Fibroblast of lung (primary cell): ENCODE data around the gene DDR1. TPM values are rescaled to one million over a fixed set of nuclear protein-coding genes. Genes with fewer than 3 reads are reported as not detected.

Experiments
- DNase-seq, 2 donors: peaks; one replicate each; pipeline versions ENCODE4 v3.0.0 to v3.0.0-alpha.2; 2010; ENCODE audit warnings: low read depth in 2 of 2
- H2AFZ ChIP-seq: 2 replicates; pipeline ENCODE4 v1.5.1; 2012; ENCODE audit warnings: low read length, control low read depth, inconsistent platforms
- H3K27ac ChIP-seq: 2 replicates; pipeline ENCODE4 v1.5.1; 2011; ENCODE audit warnings: low read length, control low read depth; ENCODE audit not compliant: insufficient read depth
- H3K27me3 ChIP-seq: 2 replicates; pipeline ENCODE4 v1.5.1; 2011; ENCODE audit warnings: mild to moderate bottlenecking, low read length; ENCODE audit not compliant: control insufficient read depth, insufficient read depth
- H3K36me3 ChIP-seq: 2 replicates; pipeline ENCODE4 v1.5.1; 2011; ENCODE audit warnings: low read length; ENCODE audit not compliant: control insufficient read depth, insufficient read depth
- H3K4me1 ChIP-seq: 2 replicates; pipeline ENCODE4 v1.5.1; 2011; ENCODE audit warnings: low read length; ENCODE audit not compliant: control insufficient read depth, insufficient read depth; ENCODE audit errors: extremely low read depth
- H3K4me2 ChIP-seq: 2 replicates; pipeline ENCODE4 v1.5.1; 2011; ENCODE audit warnings: low read length, control low read depth; ENCODE audit not compliant: insufficient read depth; ENCODE audit errors: extremely low read depth
- H3K4me3 ChIP-seq, 4 experiments: fragments of 200-600 bp in 1 of 4; sonication (generic) in 1 of 4; replicated peaks in 1 of 4; 2 replicates each; pipeline ENCODE4 v1.5.1; 2011 to 2016; ENCODE audit warnings: low read length in 4 of 4, low read depth in 3 of 4, mild to moderate bottlenecking in 3 of 4, control low read depth in 2 of 4, inconsistent platforms in 1 of 4, mixed read lengths in 1 of 4; ENCODE audit not compliant: insufficient read depth in 1 of 4; ENCODE audit errors: control extremely low read depth in 1 of 4
- H3K79me2 ChIP-seq: 2 replicates; pipeline ENCODE4 v1.5.1; 2012; ENCODE audit warnings: mild to moderate bottlenecking, low read length, inconsistent platforms; ENCODE audit not compliant: control insufficient read depth, insufficient read depth
- H3K9ac ChIP-seq: 2 replicates; pipeline ENCODE4 v1.5.1; 2011; ENCODE audit warnings: mild to moderate bottlenecking, low read length, control low read depth; ENCODE audit not compliant: insufficient read depth
- H3K9me3 ChIP-seq: 2 replicates; pipeline ENCODE4 v1.5.1; 2012; ENCODE audit warnings: low read depth, low read length; ENCODE audit not compliant: control insufficient read depth, insufficient read depth
- H4K20me1 ChIP-seq: 2 replicates; pipeline ENCODE4 v1.5.1; 2011; ENCODE audit warnings: low read length; ENCODE audit not compliant: control insufficient read depth, insufficient read depth; ENCODE audit errors: extremely low read depth
- EZH2 ChIP-seq: IDR thresholded peaks from 2 replicates; pipeline ENCODE4 v1.5.1; 2012; ENCODE audit warnings: low read length, control low read depth, mild to moderate bottlenecking; ENCODE audit errors: missing control alignments
- polyA plus RNA-seq, 2 donors: library from polyadenylated mRNA; depleted of rRNA in 1 of 2; stranded (reverse) in 1 of 2; unstranded in 1 of 2; fragments of >200 nt; gene quantifications; 2 replicates each; pipeline ENCODE4 v1.2.1, GENCODE V29; 2011 to 2012; ENCODE audit warnings: missing spikeins in 1 of 2
- total RNA-seq: library from RNA; depleted of rRNA; stranded (reverse); fragments of >200 nt; gene quantifications from 2 replicates; pipeline ENCODE4 v1.2.1, GENCODE V29; 2014
- TF ChIP-seq, protein P1 (sequence below), 2 donors: IDR thresholded peaks in 1 of 2; conservative IDR thresholded peaks in 1 of 2; 1 replicate in 1 of 2; 2 replicates in 1 of 2; pipeline ENCODE4 v1.5.1; 2011 to 2012; ENCODE audit warnings: low read length in 2 of 2, control low read depth in 1 of 2, inconsistent platforms in 1 of 2, low read depth in 1 of 2, mild to moderate bottlenecking in 1 of 2

DDR1 gene
- total and polyA plus RNA-seq, 2 donors (not counting 1 experiment from before 2014, with no cell fraction given) = 10.9 to 17.5 TPM

GRCh38 chr6:30885481-30885998 is 1.2 kb downstream of the DDR1 start:
- no peaks in the 10 kb centered on the region for H3K27me3 ChIP-seq

DNA sequence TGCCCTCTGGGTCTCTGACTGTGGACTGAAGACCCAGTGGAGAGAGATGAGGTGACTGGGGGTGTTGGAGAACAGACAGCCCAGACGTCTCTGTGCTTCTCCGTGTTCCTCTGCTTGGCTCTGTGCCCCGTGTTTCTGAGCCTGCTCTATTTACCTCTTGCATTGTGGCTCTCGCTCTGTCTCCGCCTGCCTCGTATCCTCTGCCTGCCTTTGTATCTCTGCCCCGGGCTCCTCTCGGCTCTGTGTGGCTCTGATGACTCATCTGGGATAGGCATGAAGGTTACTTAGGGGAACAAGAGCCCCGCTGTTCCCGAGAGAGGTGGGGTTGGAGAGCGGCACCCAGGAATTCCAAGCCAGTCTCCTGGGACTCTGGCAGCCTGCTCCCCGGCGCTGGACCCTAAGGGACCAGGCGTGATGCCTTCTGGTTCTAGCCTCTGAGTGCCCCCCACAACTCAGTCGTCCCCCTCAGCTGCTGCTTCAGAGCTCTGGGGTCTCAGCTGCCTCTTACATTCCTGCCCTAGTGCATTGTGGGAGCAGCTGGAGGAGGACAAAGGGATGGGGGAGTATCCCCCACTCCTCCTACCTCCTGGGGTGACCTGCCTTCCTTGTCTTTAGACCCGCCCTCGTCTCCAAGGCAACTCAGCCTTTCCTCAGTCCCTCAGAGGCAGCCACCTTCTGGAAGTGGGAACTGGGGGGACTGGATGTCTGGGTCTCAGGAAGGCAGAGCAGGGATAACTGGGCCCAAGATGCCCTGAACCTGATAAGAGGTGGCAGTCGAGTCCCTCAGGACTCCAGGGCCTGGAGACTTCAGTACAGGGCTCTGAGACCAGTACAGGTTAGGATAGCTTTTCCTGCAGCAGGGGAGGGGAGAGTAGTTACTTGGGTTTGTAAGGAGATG is 1.9 kb downstream of the DDR1 start:
- H3K4me1 ChIP-seq = peaks cover 23% of the 10 kb centered on the region
- peak overlapping the region; percentile 24 for H2AFZ ChIP-seq
- no peaks in the 10 kb centered on the region for H3K79me2 ChIP-seq
- H3K9ac ChIP-seq = peak overlapping the region; percentile 13
- peak; percentile 52 to 79 for DNase-seq
- no peaks in the 10 kb centered on the region for H4K20me1 ChIP-seq
- no peak for TF ChIP-seq EZH2
- TF ChIP-seq, protein P1, sequence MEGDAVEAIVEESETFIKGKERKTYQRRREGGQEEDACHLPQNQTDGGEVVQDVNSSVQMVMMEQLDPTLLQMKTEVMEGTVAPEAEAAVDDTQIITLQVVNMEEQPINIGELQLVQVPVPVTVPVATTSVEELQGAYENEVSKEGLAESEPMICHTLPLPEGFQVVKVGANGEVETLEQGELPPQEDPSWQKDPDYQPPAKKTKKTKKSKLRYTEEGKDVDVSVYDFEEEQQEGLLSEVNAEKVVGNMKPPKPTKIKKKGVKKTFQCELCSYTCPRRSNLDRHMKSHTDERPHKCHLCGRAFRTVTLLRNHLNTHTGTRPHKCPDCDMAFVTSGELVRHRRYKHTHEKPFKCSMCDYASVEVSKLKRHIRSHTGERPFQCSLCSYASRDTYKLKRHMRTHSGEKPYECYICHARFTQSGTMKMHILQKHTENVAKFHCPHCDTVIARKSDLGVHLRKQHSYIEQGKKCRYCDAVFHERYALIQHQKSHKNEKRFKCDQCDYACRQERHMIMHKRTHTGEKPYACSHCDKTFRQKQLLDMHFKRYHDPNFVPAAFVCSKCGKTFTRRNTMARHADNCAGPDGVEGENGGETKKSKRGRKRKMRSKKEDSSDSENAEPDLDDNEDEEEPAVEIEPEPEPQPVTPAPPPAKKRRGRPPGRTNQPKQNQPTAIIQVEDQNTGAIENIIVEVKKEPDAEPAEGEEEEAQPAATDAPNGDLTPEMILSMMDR (conservative IDR thresholded peaks at IDR 0.05 in 1 of 2, IDR thresholded peaks at IDR 0.05 in 1 of 2; ENCODE audit: low read depth in 1 of 2, low read length in 2 of 2) = no peak
- H3K4me3 ChIP-seq = peak overlapping the region; percentile 44 to 81 (median 60)
- peak overlapping the region; percentile 83 for H3K4me2 ChIP-seq
- no peaks in the 10 kb centered on the region for H3K9me3 ChIP-seq
- H3K36me3 ChIP-seq = no peaks in the 10 kb centered on the region
- no peaks in the 10 kb centered on the region for H3K27me3 ChIP-seq
- H3K27ac ChIP-seq = no peak overlapping the region

More at GRCh38 chr6:30885481-30885998, 1.2 kb downstream of the DDR1 start:
- H4K20me1 ChIP-seq = no peaks in the 10 kb centered on the region
- peaks cover 23% of the 10 kb centered on the region for H3K4me1 ChIP-seq
- no peaks in the 10 kb centered on the region for H3K36me3 ChIP-seq
- H3K9me3 ChIP-seq = no peaks in the 10 kb centered on the region
- no peak for TF ChIP-seq EZH2
- TF ChIP-seq, protein P1 (conservative IDR thresholded peaks at IDR 0.05 in 1 of 2, IDR thresholded peaks at IDR 0.05 in 1 of 2; ENCODE audit: low read depth in 1 of 2, low read length in 2 of 2) = no peak
- no peak overlapping the region for H3K27ac ChIP-seq
- H3K4me3 ChIP-seq = peak overlapping the region; percentile 44 to 81 (median 60)
- peak overlapping the region; percentile 13 for H3K9ac ChIP-seq
- peak overlapping the region; percentile 83 for H3K4me2 ChIP-seq
- H3K79me2 ChIP-seq = no peaks in the 10 kb centered on the region
- peak overlapping the region; percentile 2 for H2AFZ ChIP-seq
- DNase-seq = peak in 1 of 2 donors; percentile 32

DNA sequence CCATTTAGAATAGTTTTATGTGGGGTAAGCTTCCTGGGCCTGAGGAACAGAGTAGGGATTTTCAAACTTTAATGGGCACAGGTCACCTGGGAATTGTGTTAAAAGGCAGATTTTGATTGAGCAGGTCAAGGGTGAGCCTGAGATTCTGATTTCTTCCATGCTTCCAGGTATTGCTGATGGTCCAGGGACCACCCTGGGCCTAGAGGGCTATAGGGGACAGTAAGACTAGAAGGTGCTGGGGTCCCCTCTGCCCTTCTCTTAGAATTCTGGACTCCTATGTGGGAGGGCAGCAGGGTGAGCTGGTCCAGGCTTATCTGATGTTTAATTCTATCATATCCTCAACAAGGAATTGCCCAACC is 2.6 kb downstream of the DDR1 start:
- Histone ChIP-seq H3K4me1 (peaks cover 21% of the 10 kb centered on the region), H3K27ac (no peak overlapping the region), H3K4me2 (no peak overlapping the region), H3K9ac (no peak overlapping the region), H3K4me3 (peak overlapping the region in 1 of 4 experiments; percentile 81), H3K9me3 (no peaks in the 10 kb centered on the region), H2AFZ (no peak overlapping the region), H3K79me2 (no peaks in the 10 kb centered on the region), H3K36me3 (no peaks in the 10 kb centered on the region), H4K20me1 (no peaks in the 10 kb centered on the region), H3K27me3 (no peaks in the 10 kb centered on the region)
- no peak for DNase-seq
- TF ChIP-seq, protein P1 (conservative IDR thresholded peaks at IDR 0.05 in 1 of 2, IDR thresholded peaks at IDR 0.05 in 1 of 2; ENCODE audit: low read depth in 1 of 2, low read length in 2 of 2) = no peak
- no peak for TF ChIP-seq EZH2
